Stomach smooth muscle (tissue), 2 donors: Measurements from ENCODE around the gene MSI1.

Source experiments
- H3K27ac ChIP-seq: one replicate; pipeline ENCODE4 v1.7.0; 2013; ENCODE audit warnings: mild to moderate bottlenecking, low read length, inconsistent platforms
- H3K27me3 ChIP-seq, 2 donors: one replicate each; pipeline ENCODE4 v1.7.0; 2013; ENCODE audit warnings: low read length in 2 of 2; ENCODE audit not compliant: insufficient read depth in 2 of 2, control insufficient read depth in 1 of 2
- H3K36me3 ChIP-seq, 2 donors: one replicate each; pipeline ENCODE4 v1.7.0; 2013; ENCODE audit warnings: low read length in 2 of 2; ENCODE audit not compliant: control insufficient read depth in 2 of 2, insufficient read depth in 2 of 2
- H3K4me1 ChIP-seq: one replicate; pipeline ENCODE4 v1.7.0; 2013; ENCODE audit warnings: low read length; ENCODE audit not compliant: control insufficient read depth, insufficient read depth
- H3K4me3 ChIP-seq, 2 donors: one replicate each; pipeline ENCODE4 v1.7.0; 2013; ENCODE audit warnings: low read length in 2 of 2
- H3K9ac ChIP-seq, 2 donors: one replicate each; pipeline ENCODE4 v1.7.0; 2013; ENCODE audit warnings: low read length in 2 of 2, mild to moderate bottlenecking in 1 of 2
- H3K9me3 ChIP-seq, 2 donors: one replicate each; pipeline ENCODE4 v1.7.0; 2013; ENCODE audit warnings: low read length in 2 of 2; ENCODE audit not compliant: control insufficient read depth in 2 of 2
- donor health status: healthy.
- donor health status: Pancreatic carcinoma.

The MSI1 gene

GRCh38 chr12:120366341-120366705, 2.6 kb downstream of the MSI1 start:
- Histone ChIP-seq H3K27me3 (peaks cover 19 to 23% of the 10 kb centered on the region in 2 donors), H3K36me3 (peaks cover 0 to 2% of the 10 kb centered on the region in 2 donors), H3K9ac (no peak overlapping the region), H3K9me3 (no peaks in the 10 kb centered on the region), H3K27ac (no peak overlapping the region), H3K4me3 (no peak overlapping the region), H3K4me1 (peaks cover 29% of the 10 kb centered on the region)

- peaks cover 15 to 18% of the 10 kb centered on the region in 2 donors for H3K27me3 ChIP-seq
- no peak overlapping the region for H3K27ac ChIP-seq
- no peak overlapping the region for H3K9ac ChIP-seq
- H3K36me3 ChIP-seq = peaks cover 0 to 2% of the 10 kb centered on the region in 2 donors
- no peak overlapping the region for H3K4me3 ChIP-seq
- H3K9me3 ChIP-seq = no peaks in the 10 kb centered on the region
- H3K4me1 ChIP-seq = peaks cover 29% of the 10 kb centered on the region
These were observed 3.2 kb downstream of the MSI1 start for GRCh38 chr12:120365675-120366340.

- H3K27me3 ChIP-seq = peaks cover 3 to 6% of the 10 kb centered on the region in 2 donors
- H3K9me3 ChIP-seq = no peaks in the 10 kb centered on the region
- peaks cover 24% of the 10 kb centered on the region for H3K4me1 ChIP-seq
- peaks cover 0 to 2% of the 10 kb centered on the region in 2 donors for H3K36me3 ChIP-seq
- no peak overlapping the region for H3K9ac ChIP-seq
- no peak overlapping the region for H3K4me3 ChIP-seq
- H3K27ac ChIP-seq = no peak overlapping the region
These were observed 4.5 kb downstream of the MSI1 start for GRCh38 chr12:120364487-120364886.

GRCh38 chr12:120363274-120363855, 5.6 kb downstream of the MSI1 start:
- Histone ChIP-seq H3K4me1 (peaks cover 19% of the 10 kb centered on the region), H3K27me3 (peaks cover 2 to 4% of the 10 kb centered on the region in 2 donors), H3K9me3 (no peaks in the 10 kb centered on the region), H3K4me3 (no peak overlapping the region), H3K36me3 (peaks cover 0 to 2% of the 10 kb centered on the region in 2 donors), H3K27ac (no peak overlapping the region), H3K9ac (no peak overlapping the region)

- H3K36me3 ChIP-seq = peaks cover 0 to 2% of the 10 kb centered on the region in 2 donors
- peak overlapping the region; percentile 31 for H3K27ac ChIP-seq
- H3K4me1 ChIP-seq = peaks cover 15% of the 10 kb centered on the region
- H3K9ac ChIP-seq = peak overlapping the region; percentile 57 to 71
- H3K4me3 ChIP-seq = no peak overlapping the region
- no peaks in the 10 kb centered on the region for H3K9me3 ChIP-seq
- peaks cover 2 to 3% of the 10 kb centered on the region in 2 donors for H3K27me3 ChIP-seq
These were observed 6.3 kb downstream of the MSI1 start for GRCh38 chr12:120362516-120363273.

- Histone ChIP-seq H3K36me3 (peaks cover 0 to 2% of the 10 kb centered on the region in 2 donors), H3K4me3 (peak overlapping the region; percentile 44 to 67), H3K9ac (peak overlapping the region; percentile 57 to 71), H3K9me3 (no peaks in the 10 kb centered on the region), H3K27me3 (no peaks in the 10 kb centered on the region), H3K4me1 (peaks cover 12% of the 10 kb centered on the region), H3K27ac (peak overlapping the region; percentile 31)
These were observed 7.3 kb downstream of the MSI1 start for GRCh38 chr12:120361506-120362208.

GRCh38 chr12:120359128-120359527, 9.8 kb downstream of the MSI1 start:
- Histone ChIP-seq H3K4me3 (no peak overlapping the region), H3K27me3 (no peaks in the 10 kb centered on the region), H3K9me3 (no peaks in the 10 kb centered on the region), H3K27ac (no peak overlapping the region), H3K9ac (no peak overlapping the region), H3K36me3 (peaks cover 0 to under 1% of the 10 kb centered on the region in 2 donors), H3K4me1 (peaks cover 13% of the 10 kb centered on the region)

GRCh38 chr12:120358412-120359100, 10.4 kb downstream of the MSI1 start:
- H3K27me3 ChIP-seq = no peaks in the 10 kb centered on the region
- no peak overlapping the region for H3K4me3 ChIP-seq
- no peaks in the 10 kb centered on the region for H3K36me3 ChIP-seq
- H3K9ac ChIP-seq = no peak overlapping the region
- H3K9me3 ChIP-seq = no peaks in the 10 kb centered on the region
- peaks cover 13% of the 10 kb centered on the region for H3K4me1 ChIP-seq
- H3K27ac ChIP-seq = no peak overlapping the region

- Histone ChIP-seq H3K36me3 (no peaks in the 10 kb centered on the region), H3K4me1 (peaks cover 11% of the 10 kb centered on the region), H3K9me3 (no peaks in the 10 kb centered on the region), H3K27ac (no peak overlapping the region), H3K4me3 (no peak overlapping the region), H3K9ac (no peak overlapping the region), H3K27me3 (no peaks in the 10 kb centered on the region)
These were observed 11.9 kb downstream of the MSI1 start for GRCh38 chr12:120357104-120357503.

GRCh38 chr12:120356567-120357030, 12.4 kb downstream of the MSI1 start:
- H3K27me3 ChIP-seq = no peaks in the 10 kb centered on the region
- H3K4me1 ChIP-seq = peaks cover 6% of the 10 kb centered on the region
- no peaks in the 10 kb centered on the region for H3K36me3 ChIP-seq
- H3K9ac ChIP-seq = no peak overlapping the region
- no peaks in the 10 kb centered on the region for H3K9me3 ChIP-seq
- peak overlapping the region in 1 of 2 donors; percentile 47 for H3K4me3 ChIP-seq
- no peak overlapping the region for H3K27ac ChIP-seq
